ENCODE results near the gene PLA2G4C. TPM values are rescaled to one million over a fixed set of nuclear protein-coding genes. Genes with fewer than 3 reads are reported as not detected.
"Not testable (repeated sequence)": the region's sequence is repeated elsewhere in the genome, so short reads cannot be mapped to it uniquely, and the experiment has no call there.

The PLA2G4C gene
- total and polyA plus RNA-seq, 8 donors: 2.9 to 21.7 (median 11.3) TPM

DNA sequence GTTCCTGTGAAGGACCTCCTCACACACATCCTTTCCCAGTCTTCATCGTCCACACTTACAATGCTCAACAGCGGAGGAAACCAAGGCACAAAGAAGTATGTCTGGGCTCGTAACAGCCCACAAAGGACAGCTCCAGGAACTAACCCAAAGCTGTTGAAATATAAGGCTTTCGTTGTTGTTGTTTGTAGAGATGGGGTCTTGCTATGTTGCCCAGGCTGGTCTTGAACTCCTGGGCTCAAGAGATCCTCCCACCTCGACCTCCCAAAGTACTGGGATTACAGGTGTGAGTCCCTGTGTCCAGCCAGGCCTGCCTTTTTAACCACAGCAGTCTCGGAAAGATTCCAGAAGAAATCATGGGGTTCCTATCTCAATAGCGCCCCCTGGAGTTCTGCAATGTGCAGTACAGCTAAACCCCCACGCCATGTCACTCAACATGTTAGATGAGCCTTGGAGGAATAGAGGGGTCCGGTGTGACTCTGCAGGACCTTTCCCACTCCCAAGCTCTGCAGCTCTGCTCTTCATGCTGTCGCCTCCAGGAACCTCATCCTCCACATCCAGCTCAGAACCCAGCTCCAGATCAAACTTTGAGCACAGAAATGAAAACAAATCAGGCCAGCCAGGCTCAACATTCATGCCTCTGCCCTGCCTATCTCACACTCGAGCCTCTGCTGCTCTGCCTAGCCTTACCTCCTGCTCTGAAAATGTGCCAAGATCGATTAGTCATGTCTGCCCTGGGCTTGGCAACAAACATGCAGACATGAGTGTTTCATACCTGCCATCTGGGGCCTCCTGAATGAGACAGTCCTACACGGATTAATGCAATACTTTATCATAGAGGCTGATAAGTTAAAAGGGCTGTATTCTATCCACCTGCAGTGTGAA, 7.5 kb downstream of the PLA2G4C start:
- FAIRE-seq (no peak), ATAC-seq (no peak), DNase-seq (no peak)
- Histone ChIP-seq H3K27me3 (no peaks in the 10 kb centered on the region), H3K4me1 (peaks cover 0 to 6% (median 5%) of the 10 kb centered on the region in 3 donors), H3K27ac (no peak overlapping the region), H3K4me3 (no peak overlapping the region), H3K9me3 (no peaks in the 10 kb centered on the region), H3K36me3 (no peaks in the 10 kb centered on the region)
- TF ChIP-seq, protein P1, sequence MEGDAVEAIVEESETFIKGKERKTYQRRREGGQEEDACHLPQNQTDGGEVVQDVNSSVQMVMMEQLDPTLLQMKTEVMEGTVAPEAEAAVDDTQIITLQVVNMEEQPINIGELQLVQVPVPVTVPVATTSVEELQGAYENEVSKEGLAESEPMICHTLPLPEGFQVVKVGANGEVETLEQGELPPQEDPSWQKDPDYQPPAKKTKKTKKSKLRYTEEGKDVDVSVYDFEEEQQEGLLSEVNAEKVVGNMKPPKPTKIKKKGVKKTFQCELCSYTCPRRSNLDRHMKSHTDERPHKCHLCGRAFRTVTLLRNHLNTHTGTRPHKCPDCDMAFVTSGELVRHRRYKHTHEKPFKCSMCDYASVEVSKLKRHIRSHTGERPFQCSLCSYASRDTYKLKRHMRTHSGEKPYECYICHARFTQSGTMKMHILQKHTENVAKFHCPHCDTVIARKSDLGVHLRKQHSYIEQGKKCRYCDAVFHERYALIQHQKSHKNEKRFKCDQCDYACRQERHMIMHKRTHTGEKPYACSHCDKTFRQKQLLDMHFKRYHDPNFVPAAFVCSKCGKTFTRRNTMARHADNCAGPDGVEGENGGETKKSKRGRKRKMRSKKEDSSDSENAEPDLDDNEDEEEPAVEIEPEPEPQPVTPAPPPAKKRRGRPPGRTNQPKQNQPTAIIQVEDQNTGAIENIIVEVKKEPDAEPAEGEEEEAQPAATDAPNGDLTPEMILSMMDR (IDR thresholded peaks at IDR 0.05): peak; percentile 23 to 37 (median 30)
- intact Hi-C loops (cut with DNase I): no loop called here
- 55 to 58% methylated on average over 13 of the region's 13 CpGs for WGBS, 2 donors

DNA sequence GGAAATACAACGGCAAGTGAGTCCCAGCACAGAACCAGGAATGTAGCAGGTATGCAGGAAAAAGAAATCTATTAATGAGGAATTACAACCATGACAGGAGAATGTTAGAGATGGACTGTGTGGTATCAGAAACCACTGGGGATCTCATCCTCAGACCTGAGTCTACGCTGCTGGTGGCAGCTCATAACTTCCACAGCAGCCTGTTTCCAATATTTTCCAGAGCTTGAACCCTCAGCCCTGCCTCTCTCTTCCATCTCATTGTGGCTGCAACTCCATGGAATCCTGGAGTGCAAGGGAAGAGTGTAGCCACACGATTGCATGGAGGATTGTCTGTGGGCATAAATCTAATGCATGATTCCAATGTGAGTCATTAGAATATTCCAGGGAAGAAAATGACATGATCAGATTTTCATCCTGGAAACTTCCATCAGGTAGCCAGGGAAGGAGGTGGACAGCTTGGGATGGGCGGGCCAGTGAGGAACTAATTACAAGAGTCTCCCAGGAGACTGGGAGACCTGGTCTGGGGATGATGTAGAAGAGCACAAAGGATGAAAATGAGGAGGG, 14.9 kb downstream of the PLA2G4C start:
- FAIRE-seq: no peak

DNA sequence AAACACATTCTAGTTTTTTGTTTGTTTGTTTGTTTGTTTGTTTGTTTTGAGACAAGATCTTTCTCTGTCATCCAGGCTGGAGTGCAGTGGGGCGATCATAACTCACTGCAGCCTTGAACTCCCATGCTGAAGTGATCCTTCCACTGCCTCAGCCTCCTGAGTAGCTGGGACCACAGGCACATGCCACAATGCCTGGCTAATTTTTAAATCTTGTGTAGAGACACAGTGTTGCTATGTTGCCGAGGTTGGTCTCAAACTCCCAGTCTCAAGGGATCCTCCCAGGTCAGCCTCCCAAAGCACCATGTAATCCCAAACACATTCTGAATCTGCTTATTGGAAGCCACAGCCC, 15.8 kb downstream of the PLA2G4C start:
- 84 to 85% methylated on average over 2 of the region's 2 CpGs for WGBS, 2 donors
- no peaks in the 10 kb centered on the region for H3K9me3 ChIP-seq
- intact Hi-C loops (cut with DNase I): no loop called here
- TF ChIP-seq, protein P1 (IDR thresholded peaks at IDR 0.05): no peak
- H3K4me1 ChIP-seq: no peaks in the 10 kb centered on the region
- FAIRE-seq: no peak
- H3K36me3 ChIP-seq: no peaks in the 10 kb centered on the region
- H3K27ac ChIP-seq: no peak overlapping the region
- ATAC-seq: no peak
- H3K4me3 ChIP-seq: no peak overlapping the region
- DNase-seq: no peak
- no peaks in the 10 kb centered on the region for H3K27me3 ChIP-seq

More for the DNA sequence above, 14.9 kb downstream of the PLA2G4C start:
- Histone ChIP-seq H3K27me3 (no peaks in the 10 kb centered on the region), H3K36me3 (no peaks in the 10 kb centered on the region), H3K4me3 (no peak overlapping the region), H3K4me1 (no peaks in the 10 kb centered on the region), H3K9me3 (no peaks in the 10 kb centered on the region), H3K27ac (no peak overlapping the region)
- 75 to 84% methylated on average over 4 of the region's 4 CpGs for WGBS, 2 donors
- DNase-seq: no peak
- ATAC-seq: no peak
- TF ChIP-seq, protein P1 (IDR thresholded peaks at IDR 0.05): no peak
- intact Hi-C loops (cut with DNase I): no loop called here

DNA sequence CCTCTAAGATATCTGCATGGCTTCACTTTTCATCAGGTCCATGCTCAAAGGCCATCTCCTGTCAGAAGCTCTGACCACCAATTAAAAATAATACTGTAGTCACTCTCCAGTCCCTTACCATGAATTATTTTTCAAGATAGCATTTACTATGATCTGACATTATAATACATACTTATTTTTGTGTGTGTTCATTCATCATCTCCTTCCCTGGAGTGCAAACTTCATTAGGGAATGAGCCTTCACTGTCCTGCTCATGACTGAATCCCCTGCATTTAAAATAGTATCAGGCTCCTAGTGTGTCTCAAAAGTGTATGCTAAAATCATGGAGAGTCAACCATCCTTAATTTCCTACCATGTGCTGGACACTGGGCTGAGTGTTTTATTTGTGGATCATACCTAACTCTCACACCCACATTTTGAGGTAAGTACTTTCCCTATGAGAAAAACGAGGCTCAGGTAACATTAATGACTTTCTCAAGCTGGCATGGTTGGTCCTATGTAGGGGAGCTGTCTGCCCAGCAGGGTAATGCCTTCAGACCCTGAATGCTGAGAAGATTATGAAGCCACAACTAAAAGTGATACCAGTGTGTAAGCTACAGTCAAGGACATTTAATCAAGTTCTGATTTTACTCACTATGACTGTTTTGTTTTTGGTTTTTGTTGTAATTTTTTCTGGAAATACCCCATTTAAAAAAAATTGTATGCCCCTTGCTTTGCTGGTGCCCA, 16.3 kb downstream of the PLA2G4C start:
- TF ChIP-seq, protein P1 (IDR thresholded peaks at IDR 0.05): no peak
- no peaks in the 10 kb centered on the region for H3K36me3 ChIP-seq
- 17 to 22% methylated on average over 1 of the region's 1 CpG for WGBS, 2 donors
- intact Hi-C loops (cut with DNase I): no loop called here
- no peak for FAIRE-seq
- no peak overlapping the region for H3K27ac ChIP-seq
- no peaks in the 10 kb centered on the region for H3K9me3 ChIP-seq
- no peak for DNase-seq
- no peaks in the 10 kb centered on the region for H3K4me1 ChIP-seq
- no peak overlapping the region for H3K4me3 ChIP-seq
- no peak for ATAC-seq
- H3K27me3 ChIP-seq: no peaks in the 10 kb centered on the region

DNA sequence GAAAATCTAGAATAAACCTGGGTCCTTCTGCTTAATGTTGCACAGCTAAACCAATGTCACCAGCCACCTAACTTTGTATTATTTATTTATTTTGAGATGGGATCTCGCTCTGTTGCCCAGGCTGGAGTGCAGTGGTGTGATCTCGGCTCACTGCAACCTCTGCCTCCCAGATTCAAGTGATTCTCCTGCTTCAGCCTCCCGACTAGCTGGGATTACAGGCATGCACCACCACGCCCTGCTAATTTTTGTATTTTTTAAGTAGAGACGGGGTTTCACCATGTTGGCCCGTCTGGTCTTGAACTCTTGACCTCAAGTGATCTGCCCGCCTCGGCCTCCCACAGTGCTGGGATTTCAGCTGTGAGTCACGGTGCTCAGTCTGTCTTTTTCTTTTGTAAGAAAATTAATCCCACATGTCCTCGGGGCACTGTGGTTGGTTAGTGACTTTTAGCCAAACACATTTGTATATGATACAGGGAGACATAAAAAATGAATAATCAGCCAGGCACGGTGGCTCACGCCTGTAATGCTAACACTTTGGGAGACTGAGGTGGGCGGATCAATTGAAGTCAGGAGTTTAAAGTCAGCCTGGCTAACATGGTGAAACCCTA, 19.4 kb downstream of the PLA2G4C start:
- H3K27ac ChIP-seq; ATAC-seq; H3K4me1 ChIP-seq; FAIRE-seq; intact Hi-C loops (cut with DNase I); H3K36me3 ChIP-seq; H3K4me3 ChIP-seq; H3K9me3 ChIP-seq; H3K27me3 ChIP-seq; DNase-seq: not testable (repeated sequence)
- 70 to 80% methylated on average over 13 of the region's 13 CpGs for WGBS, 2 donors
